K562 (cell line): ENCODE results near the gene NCDN. TPM values are rescaled to one million over a fixed set of nuclear protein-coding genes. Genes with fewer than 3 reads are reported as not detected.
A peak's percentile ranks its signal among the peaks of the same experiment; 100 is the strongest.

Experiments used
- ARID4B ChIP-seq: sonication (generic); formaldehyde crosslinking; IDR thresholded peaks from 2 replicates; pipeline ENCODE4 v1.8.0; 2022; ENCODE audit warnings: mild to moderate bottlenecking, missing genetic modification reagents
- CEBPG ChIP-seq, 3 experiments: fragments of 200-800 bp in 1 of 3; sonication (Bioruptor generic) in 1 of 3; sonication (generic) in 1 of 3; formaldehyde crosslinking in 1 of 3; IDR thresholded peaks in 2 of 3; conservative IDR thresholded peaks in 1 of 3; 2 replicates each; pipeline versions ENCODE4 v1.6.1 to v1.8.0; 2016 to 2022; ENCODE audit warnings: missing compliant biosample characterization in 2 of 3, missing genetic modification characterization in 2 of 3, mild to moderate bottlenecking in 1 of 3, missing genetic modification reagents in 1 of 3
- DNMT1 ChIP-seq: fragments of 450-650 bp; IDR thresholded peaks from 2 replicates; pipeline ENCODE4 v1.6.1; 2016; ENCODE audit warnings: antibody characterized with exemption, mild to moderate bottlenecking
- FOSL1 ChIP-seq: fragments of 200-800 bp; sonication (Bioruptor generic); conservative IDR thresholded peaks from 2 replicates; pipeline ENCODE4 v1.6.1; 2016; ENCODE audit warnings: missing genetic modification characterization, missing compliant biosample characterization
- NBN ChIP-seq: fragments of 450-650 bp; IDR thresholded peaks from 2 replicates; pipeline ENCODE4 v1.6.1; 2016; ENCODE audit warnings: low read depth, mild to moderate bottlenecking
- NCOA1 ChIP-seq: fragments of 450-650 bp; IDR thresholded peaks from 2 replicates; pipeline ENCODE4 v1.6.1; 2016; ENCODE audit warnings: low read depth
- PHF8 ChIP-seq: fragments of 200-600 bp; sonication (generic); IDR thresholded peaks from 2 replicates; pipeline ENCODE4 v1.6.1; 2012; ENCODE audit warnings: mixed run types, mild to moderate bottlenecking, inconsistent platforms, low read length, moderate library complexity, borderline replicate concordance
- PML ChIP-seq: IDR thresholded peaks from 2 replicates; pipeline ENCODE4 v1.6.1; 2012; ENCODE audit warnings: low read length, inconsistent platforms
- RNF219 ChIP-seq: fragments of 250-450 bp; sonication (Bioruptor Pico); IDR thresholded peaks from 2 replicates; pipeline ENCODE4 v1.5.0; 2022; ENCODE audit warnings: mild to moderate bottlenecking
- THAP12 ChIP-seq: fragments of 250-450 bp; sonication (Bioruptor Pico); IDR thresholded peaks from 2 replicates; pipeline ENCODE4 v1.9.0; 2021; ENCODE audit warnings: mild to moderate bottlenecking, inconsistent platforms
- TSC22D4 ChIP-seq: fragments of 450-650 bp; IDR thresholded peaks from 2 replicates; pipeline ENCODE4 v1.6.1; 2016; ENCODE audit warnings: missing genetic modification characterization, missing biosample characterization, control low read depth
- ZBTB11 ChIP-seq, 3 experiments: fragments of 200-800 bp in 1 of 3; fragments of 250-450 bp in 1 of 3; fragments of 450-650 bp in 1 of 3; sonication (Bioruptor Pico) in 1 of 3; sonication (Bioruptor generic) in 1 of 3; formaldehyde crosslinking in 1 of 3; IDR thresholded peaks; 2 replicates each; pipeline versions ENCODE4 v1.6.1 to v1.8.0; 2016 to 2022; ENCODE audit warnings: mild to moderate bottlenecking in 2 of 3, missing genetic modification characterization in 2 of 3, missing compliant biosample characterization in 1 of 3, moderate library complexity in 1 of 3
- ZNF165 ChIP-seq: fragments of 250-450 bp; sonication (Bioruptor Pico); IDR thresholded peaks from 2 replicates; pipeline ENCODE4 v1.4.0; 2020; ENCODE audit warnings: borderline replicate concordance
- ZNF384 ChIP-seq: IDR thresholded peaks from 2 replicates; pipeline ENCODE4 v1.6.1; 2012; ENCODE audit warnings: low read depth, low read length, improper control_type of control experiment
- ZNF57 ChIP-seq: fragments of 450-650 bp; formaldehyde crosslinking; IDR thresholded peaks from 2 replicates; pipeline ENCODE4 v1.4.0; 2020; ENCODE audit warnings: mild to moderate bottlenecking, moderate library complexity
- polyA plus RNA-seq, 8 experiments: library from polyadenylated mRNA; depleted of rRNA in 4 of 8; stranded (reverse) in 5 of 8; unstranded in 3 of 8; fragments of >200 nt; fragmentation: Nextera tagmentation in 2 of 8; fragmentation: Illumina TruSeq in 1 of 8; extraction: Ambion mirVana in 2 of 8; extraction: Trizol in 1 of 8; gene quantifications; 2 replicates each; pipeline versions ENCODE4 v1.2.1 to v1.2.3, GENCODE V29; 2011 to 2014; ENCODE audit warnings: inconsistent platforms in 1 of 8, missing spikeins in 1 of 8
- total RNA-seq, 7 experiments: library from RNA; depleted of rRNA in 6 of 7; stranded (reverse); fragments of >200 nt in 6 of 7; fragmentation: Illumina TruSeq in 2 of 7; extraction: Trizol in 2 of 7; gene quantifications; 2 replicates each; pipeline versions ENCODE4 v1.2.1 to v1.2.3, GENCODE V29; 2011 to 2021; ENCODE audit warnings: low replicate concordance in 1 of 7

The NCDN gene
- total and polyA plus RNA-seq, 9 of the 15 experiments (the other 6 are each of a cell fraction or from before 2014, with no cell fraction given) = 1.9 to 35.1 (median 10.7) TPM

GRCh38 chr1:35557118-35557610 lies 435 bp upstream of the NCDN start, which contains the start of gene KIAA0319L (continued):
- TF ChIP-seq ZBTB11 (CRISPR knock-in tag; IDR thresholded peaks at IDR 0.05) (peak in 2 of 3 experiments; percentile 80 to 94; a peak in 5 of 6 replicates), ZNF165 (CRISPR knock-in tag) (0 out of 2 replicates have a peak, but pooled peaks have one; percentile 52), THAP12 (no peak), ZNF384 (no peak), TSC22D4 (tag) (no peak), NCOA1 (peak; percentile 84), CEBPG (CRISPR knock-in tag; IDR thresholded peaks at IDR 0.05) (no peak), CEBPG (tag; conservative IDR thresholded peaks at IDR 0.05 in 1 of 2, IDR thresholded peaks at IDR 0.05 in 1 of 2) (no peak), ARID4B (CRISPR knock-in tag) (peak; percentile 89), PHF8 (peak; percentile 98), ZNF57 (CRISPR knock-in tag) (no peak), RNF219 (CRISPR knock-in tag) (no peak), PML (peak; percentile 46; the same call in 1 of the 2 replicates), DNMT1 (no peak), NBN (peak; percentile 74; the same call in 1 of the 2 replicates), FOSL1 (tag) (no peak)
